ENCODE results near the gene FGF22. TPM values are rescaled to one million over a fixed set of nuclear protein-coding genes. Genes with fewer than 3 reads are reported as not detected.

The FGF22 gene
- total and polyA plus RNA-seq, 10 of the 15 experiments (the other 5 are each of a cell fraction or from before 2014, with no cell fraction given), result 0.05 TPM; not detected in 9

DNA sequence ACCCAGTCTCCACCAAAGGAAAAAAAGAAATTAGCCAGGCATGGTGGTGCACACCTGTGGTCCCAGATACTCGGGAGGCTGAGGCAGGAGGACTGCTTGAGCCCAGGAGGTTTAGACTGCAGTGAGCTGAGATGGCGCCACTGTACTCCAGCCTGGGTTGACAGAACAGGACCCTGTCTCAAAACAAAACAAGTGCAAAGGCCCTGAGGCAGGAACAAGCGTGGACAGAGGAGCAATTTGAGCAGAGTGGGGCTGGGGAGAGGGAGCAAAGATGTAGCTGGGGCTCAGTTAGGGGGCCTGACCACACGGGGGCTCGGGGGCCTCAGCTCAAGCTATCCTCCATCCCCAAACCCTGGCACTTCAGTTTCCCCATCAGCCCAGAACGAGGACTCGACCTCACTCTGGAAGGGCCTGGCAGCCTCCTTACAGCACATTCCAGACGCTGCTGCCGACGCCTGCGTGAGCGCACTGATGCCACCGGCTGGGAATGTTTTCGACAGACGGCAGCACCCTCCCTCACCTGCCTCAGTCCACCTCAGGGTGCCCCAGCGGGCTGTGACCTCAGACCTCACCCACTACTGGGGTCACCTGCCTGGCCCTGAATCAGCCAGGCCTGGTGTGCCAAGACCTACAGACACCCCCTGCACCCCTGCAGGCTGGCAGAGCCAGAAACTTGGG, 4.6 kb upstream of the FGF22 start:
- ChIA-PET RAD21 (ENCODE audit: unreplicated experiment) (no interaction called here), CTCF (interaction anchor here (0.9 kb wide), 1 partner anchor 103 kb away, joined by 3 read pairs; no protein-coding TSS in a partner anchor)
- TF ChIP-seq, protein P1, sequence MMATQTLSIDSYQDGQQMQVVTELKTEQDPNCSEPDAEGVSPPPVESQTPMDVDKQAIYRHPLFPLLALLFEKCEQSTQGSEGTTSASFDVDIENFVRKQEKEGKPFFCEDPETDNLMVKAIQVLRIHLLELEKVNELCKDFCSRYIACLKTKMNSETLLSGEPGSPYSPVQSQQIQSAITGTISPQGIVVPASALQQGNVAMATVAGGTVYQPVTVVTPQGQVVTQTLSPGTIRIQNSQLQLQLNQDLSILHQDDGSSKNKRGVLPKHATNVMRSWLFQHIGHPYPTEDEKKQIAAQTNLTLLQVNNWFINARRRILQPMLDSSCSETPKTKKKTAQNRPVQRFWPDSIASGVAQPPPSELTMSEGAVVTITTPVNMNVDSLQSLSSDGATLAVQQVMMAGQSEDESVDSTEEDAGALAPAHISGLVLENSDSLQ (IDR thresholded peaks at IDR 0.05), result no peak
- TF ChIP-seq, protein P2, sequence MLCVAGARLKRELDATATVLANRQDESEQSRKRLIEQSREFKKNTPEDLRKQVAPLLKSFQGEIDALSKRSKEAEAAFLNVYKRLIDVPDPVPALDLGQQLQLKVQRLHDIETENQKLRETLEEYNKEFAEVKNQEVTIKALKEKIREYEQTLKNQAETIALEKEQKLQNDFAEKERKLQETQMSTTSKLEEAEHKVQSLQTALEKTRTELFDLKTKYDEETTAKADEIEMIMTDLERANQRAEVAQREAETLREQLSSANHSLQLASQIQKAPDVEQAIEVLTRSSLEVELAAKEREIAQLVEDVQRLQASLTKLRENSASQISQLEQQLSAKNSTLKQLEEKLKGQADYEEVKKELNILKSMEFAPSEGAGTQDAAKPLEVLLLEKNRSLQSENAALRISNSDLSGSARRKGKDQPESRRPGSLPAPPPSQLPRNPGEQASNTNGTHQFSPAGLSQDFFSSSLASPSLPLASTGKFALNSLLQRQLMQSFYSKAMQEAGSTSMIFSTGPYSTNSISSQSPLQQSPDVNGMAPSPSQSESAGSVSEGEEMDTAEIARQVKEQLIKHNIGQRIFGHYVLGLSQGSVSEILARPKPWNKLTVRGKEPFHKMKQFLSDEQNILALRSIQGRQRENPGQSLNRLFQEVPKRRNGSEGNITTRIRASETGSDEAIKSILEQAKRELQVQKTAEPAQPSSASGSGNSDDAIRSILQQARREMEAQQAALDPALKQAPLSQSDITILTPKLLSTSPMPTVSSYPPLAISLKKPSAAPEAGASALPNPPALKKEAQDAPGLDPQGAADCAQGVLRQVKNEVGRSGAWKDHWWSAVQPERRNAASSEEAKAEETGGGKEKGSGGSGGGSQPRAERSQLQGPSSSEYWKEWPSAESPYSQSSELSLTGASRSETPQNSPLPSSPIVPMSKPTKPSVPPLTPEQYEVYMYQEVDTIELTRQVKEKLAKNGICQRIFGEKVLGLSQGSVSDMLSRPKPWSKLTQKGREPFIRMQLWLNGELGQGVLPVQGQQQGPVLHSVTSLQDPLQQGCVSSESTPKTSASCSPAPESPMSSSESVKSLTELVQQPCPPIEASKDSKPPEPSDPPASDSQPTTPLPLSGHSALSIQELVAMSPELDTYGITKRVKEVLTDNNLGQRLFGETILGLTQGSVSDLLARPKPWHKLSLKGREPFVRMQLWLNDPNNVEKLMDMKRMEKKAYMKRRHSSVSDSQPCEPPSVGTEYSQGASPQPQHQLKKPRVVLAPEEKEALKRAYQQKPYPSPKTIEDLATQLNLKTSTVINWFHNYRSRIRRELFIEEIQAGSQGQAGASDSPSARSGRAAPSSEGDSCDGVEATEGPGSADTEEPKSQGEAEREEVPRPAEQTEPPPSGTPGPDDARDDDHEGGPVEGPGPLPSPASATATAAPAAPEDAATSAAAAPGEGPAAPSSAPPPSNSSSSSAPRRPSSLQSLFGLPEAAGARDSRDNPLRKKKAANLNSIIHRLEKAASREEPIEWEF (IDR thresholded peaks at IDR 0.05; ENCODE audit: insufficient replicate concordance, low read depth, low read length), result no peak
- TF ChIP-seq CEBPB (IDR thresholded peaks at IDR 0.05; ENCODE audit: borderline replicate concordance in 1 of 2, low read depth in 2 of 2, low read length in 2 of 2) (no peak), CHD4 (IDR thresholded peaks at IDR 0.05) (no peak), TBL1XR1 (IDR thresholded peaks at IDR 0.05; ENCODE audit: low read depth, low read length) (no peak), POLR2AphosphoS2 (IDR thresholded peaks at IDR 0.05; ENCODE audit: low read depth, low read length) (no peak), USF1 (IDR thresholded peaks at IDR 0.05; ENCODE audit: borderline replicate concordance, extremely low read length, insufficient read depth, low read depth, low read length) (no peak), POLR2A (IDR thresholded peaks at IDR 0.05; ENCODE audit: low read depth, low read length) (no peak), JUNB (IDR thresholded peaks at IDR 0.05) (no peak), MXI1 (IDR thresholded peaks at IDR 0.05; ENCODE audit: low read depth, low read length) (no peak), POLR2AphosphoS5 (IDR thresholded peaks at IDR 0.05; ENCODE audit: low read length) (no peak), CHD1 (IDR thresholded peaks at IDR 0.05; ENCODE audit: low read depth, low read length) (no peak), CHD2 (IDR thresholded peaks at IDR 0.05; ENCODE audit: borderline replicate concordance, low read depth, low read length) (no peak), CREM (IDR thresholded peaks at IDR 0.05; ENCODE audit: low read depth) (no peak), SPI1 (IDR thresholded peaks at IDR 0.05; ENCODE audit: borderline replicate concordance, insufficient read depth, low read depth, low read length) (no peak)
- TF ChIP-seq, protein P3, sequence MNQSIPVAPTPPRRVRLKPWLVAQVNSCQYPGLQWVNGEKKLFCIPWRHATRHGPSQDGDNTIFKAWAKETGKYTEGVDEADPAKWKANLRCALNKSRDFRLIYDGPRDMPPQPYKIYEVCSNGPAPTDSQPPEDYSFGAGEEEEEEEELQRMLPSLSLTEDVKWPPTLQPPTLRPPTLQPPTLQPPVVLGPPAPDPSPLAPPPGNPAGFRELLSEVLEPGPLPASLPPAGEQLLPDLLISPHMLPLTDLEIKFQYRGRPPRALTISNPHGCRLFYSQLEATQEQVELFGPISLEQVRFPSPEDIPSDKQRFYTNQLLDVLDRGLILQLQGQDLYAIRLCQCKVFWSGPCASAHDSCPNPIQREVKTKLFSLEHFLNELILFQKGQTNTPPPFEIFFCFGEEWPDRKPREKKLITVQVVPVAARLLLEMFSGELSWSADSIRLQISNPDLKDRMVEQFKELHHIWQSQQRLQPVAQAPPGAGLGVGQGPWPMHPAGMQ (IDR thresholded peaks at IDR 0.05; ENCODE audit: borderline replicate concordance), result no peak

More for the DNA sequence above, 4.6 kb upstream of the FGF22 start:
- H3K27ac ChIP-seq (ENCODE audit: control insufficient read depth, insufficient read depth), result no peak overlapping the region
- SMC1A ChIA-PET (ENCODE audit: uncharacterized antibody, unreplicated experiment), result no interaction called here
- ATAC-seq, result no peak
- no peaks in the 10 kb centered on the region for H4K20me1 ChIP-seq (ENCODE audit: control insufficient read depth, insufficient read depth)
- WGBS (ENCODE audit: insufficient coverage, insufficient replicate concordance, low lambda C conversion rate, missing lambda C conversion rate), result 80% methylated on average over 16 of the region's 16 CpGs
- no peaks in the 10 kb centered on the region for H3K27me3 ChIP-seq (replicated peaks in 1 of 2; ENCODE audit: control insufficient read depth in 2 of 2, insufficient read depth in 2 of 2, low read length in 1 of 2)
- no peak overlapping the region for H3K4me2 ChIP-seq (ENCODE audit: control insufficient read depth, insufficient read depth)
- peaks cover 37% of the 10 kb centered on the region for H3K4me1 ChIP-seq (ENCODE audit: control insufficient read depth, insufficient read depth, low read length)
- H3K4me3 ChIP-seq, result no peak overlapping the region
- FAIRE-seq, result no peak
- H3K36me3 ChIP-seq (ENCODE audit: control insufficient read depth in 2 of 2, insufficient read depth in 2 of 2, low read length in 1 of 2), result no peaks in the 10 kb centered on the region; a peak in 1 of 4 replicates
- no peak for DNase-seq (ENCODE audit: low read depth, low spot score)
- H3K9ac ChIP-seq (ENCODE audit: control insufficient read depth, insufficient read depth, low read length), result no peak overlapping the region
- POLR2A ChIA-PET, result no interaction called here
- H2AFZ ChIP-seq (ENCODE audit: control insufficient read depth, low read depth, low read length), result no peak overlapping the region
- peaks cover 16% of the 10 kb centered on the region for H3K79me2 ChIP-seq (ENCODE audit: control insufficient read depth, insufficient read depth, low read length)
- H3K9me3 ChIP-seq (replicated peaks; ENCODE audit: control insufficient read depth, insufficient read depth, low read length), result no peaks in the 10 kb centered on the region
- intact Hi-C loops (cut with micrococcal nuclease; ENCODE audit: unreplicated experiment), result loop anchor here (5.0 kb wide), 1 partner anchor 63 kb away; the partner anchor contains the start of gene BSG
- no TSS peak for BruUV-seq (replicated peaks)
- in situ Hi-C loops (cut with MboI), result no loop called here

Data from GM12878 (cell line).